ENCODE data around the gene ERFE.

- no peak for TF ChIP-seq CTCF (IDR thresholded peaks at IDR 0.05; ENCODE audit: low read length)
- no peak for TF ChIP-seq EZH2 (IDR thresholded peaks at IDR 0.05; ENCODE audit: borderline replicate concordance, low read length)
These were observed 42.2 kb upstream of the ERFE start for GRCh38 chr2:238116298-238117198.
